Activated B cell treated with CpG ODN at 0.5 μM for 24 hours (primary cell): Measurements from ENCODE around the gene NKX1-1. TPM values are rescaled to one million over a fixed set of nuclear protein-coding genes. Genes with fewer than 3 reads are reported as not detected.
A peak's percentile ranks its signal among the peaks of the same experiment; 100 is the strongest.

Experiments used
- ATAC-seq: fragments of 200-7000 bp; cut with Tn5 transposase; one replicate; pipeline ENCODE4 v1.10.0; 2021; ENCODE audit warnings: low read depth, mild to moderate bottlenecking, moderate library complexity
- CTCF ChIA-PET: fragments of 350-600 bp; sonication (Branson Sonifier 250); formaldehyde crosslinking; loops from one replicate; lab custom pipeline; 2021; ENCODE audit warnings: antibody characterized with exemption; lab: Charles Lee
- POLR2A ChIA-PET: fragments of 350-600 bp; sonication (Branson Sonifier 250); formaldehyde crosslinking; loops from one replicate; lab custom pipeline; 2021; ENCODE audit warnings: antibody characterized with exemption; lab: Charles Lee
- DNase-seq: peaks from one replicate; pipeline ENCODE4 v3.0.0; 2022
- H3K27ac Mint-ChIP-seq: one replicate; pipeline ENCODE4 v1.8.0; 2020; ENCODE audit warnings: mixed read lengths
- H3K27me3 Mint-ChIP-seq: one replicate; pipeline ENCODE4 v1.8.0; 2021; ENCODE audit warnings: mixed read lengths
- H3K36me3 Mint-ChIP-seq: one replicate; pipeline ENCODE4 v1.8.0; 2021; ENCODE audit warnings: low read depth, mixed read lengths
- H3K4me1 Mint-ChIP-seq: one replicate; pipeline ENCODE4 v1.8.0; 2021; ENCODE audit warnings: mixed read lengths
- H3K4me3 Mint-ChIP-seq: one replicate; pipeline ENCODE4 v1.8.0; 2020; ENCODE audit warnings: mild to moderate bottlenecking, mixed read lengths
- H3K9me3 Mint-ChIP-seq: one replicate; pipeline ENCODE4 v1.8.0; 2020; ENCODE audit warnings: mixed read lengths
- intact Hi-C: fragments of 100-400 bp; cut with micrococcal nuclease; formaldehyde crosslinking; loops from one replicate; pipeline ENCODE4 v1.15.1; 2024
- total RNA-seq: library from RNA; stranded (reverse); gene quantifications from 2 replicates; pipeline ENCODE4 v1.2.3, GENCODE V29; 2022
- TF ChIP-seq, protein P1 (sequence below): fragments of 200-600 bp; IDR thresholded peaks from one replicate; pipeline ENCODE4 v1.8.0; 2022; ENCODE audit warnings: antibody characterized with exemption, mild to moderate bottlenecking

NKX1-1 gene
- total RNA-seq, result not detected in 2 replicates

DNA sequence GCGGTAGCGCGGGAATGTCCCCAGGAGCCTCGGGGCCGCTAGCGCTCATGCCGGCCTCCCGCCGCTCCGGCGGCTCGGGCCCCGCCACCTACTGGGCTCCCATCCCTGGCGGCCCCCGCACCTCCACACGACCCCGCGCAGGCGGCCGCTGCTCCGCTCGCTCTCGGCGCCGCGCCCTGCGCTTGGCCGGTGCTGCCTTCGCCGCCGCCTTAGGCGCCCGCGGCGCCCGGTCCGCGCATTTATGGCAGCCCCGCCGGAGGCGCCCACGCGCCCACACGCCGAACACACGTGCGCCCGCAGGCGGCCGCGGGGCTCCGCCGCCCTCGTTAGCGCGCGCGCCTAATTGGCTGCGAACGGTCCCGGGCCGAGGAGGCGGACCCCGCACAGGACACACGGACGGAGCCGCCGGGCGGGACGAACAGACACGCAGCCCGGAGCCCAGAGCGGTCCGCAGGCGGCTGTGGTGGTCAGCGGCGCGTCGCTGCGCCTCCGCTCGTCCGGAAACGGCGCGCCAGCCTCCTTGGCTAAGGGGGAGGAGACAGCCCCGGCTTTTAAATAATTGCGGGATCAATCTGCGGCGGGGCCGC lies at the start of gene NKX1-1:
Gene NKX1-1, minus strand, starts transcription at position 49 of the 587 bp plus-strand sequence. Its CDS starts 0 bp downstream, at position 49.
- Mint-ChIP-seq H3K36me3 (no peaks in the 10 kb centered on the region), H3K4me1 (peaks cover 6% of the 10 kb centered on the region), H3K27ac (no peak within 1 kb of the TSS), H3K27me3 (peaks cover 41% of the 10 kb centered on the region), H3K9me3 (no peaks in the 10 kb centered on the region), H3K4me3 (no peak within 1 kb of the TSS)
- intact Hi-C loops, result no loop called here
- CTCF ChIA-PET, result no interaction called here
- TF ChIP-seq, protein P1, sequence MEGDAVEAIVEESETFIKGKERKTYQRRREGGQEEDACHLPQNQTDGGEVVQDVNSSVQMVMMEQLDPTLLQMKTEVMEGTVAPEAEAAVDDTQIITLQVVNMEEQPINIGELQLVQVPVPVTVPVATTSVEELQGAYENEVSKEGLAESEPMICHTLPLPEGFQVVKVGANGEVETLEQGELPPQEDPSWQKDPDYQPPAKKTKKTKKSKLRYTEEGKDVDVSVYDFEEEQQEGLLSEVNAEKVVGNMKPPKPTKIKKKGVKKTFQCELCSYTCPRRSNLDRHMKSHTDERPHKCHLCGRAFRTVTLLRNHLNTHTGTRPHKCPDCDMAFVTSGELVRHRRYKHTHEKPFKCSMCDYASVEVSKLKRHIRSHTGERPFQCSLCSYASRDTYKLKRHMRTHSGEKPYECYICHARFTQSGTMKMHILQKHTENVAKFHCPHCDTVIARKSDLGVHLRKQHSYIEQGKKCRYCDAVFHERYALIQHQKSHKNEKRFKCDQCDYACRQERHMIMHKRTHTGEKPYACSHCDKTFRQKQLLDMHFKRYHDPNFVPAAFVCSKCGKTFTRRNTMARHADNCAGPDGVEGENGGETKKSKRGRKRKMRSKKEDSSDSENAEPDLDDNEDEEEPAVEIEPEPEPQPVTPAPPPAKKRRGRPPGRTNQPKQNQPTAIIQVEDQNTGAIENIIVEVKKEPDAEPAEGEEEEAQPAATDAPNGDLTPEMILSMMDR, result no peak
- POLR2A ChIA-PET, result no interaction called here
- DNase-seq (no peak), ATAC-seq (no peak)

DNA sequence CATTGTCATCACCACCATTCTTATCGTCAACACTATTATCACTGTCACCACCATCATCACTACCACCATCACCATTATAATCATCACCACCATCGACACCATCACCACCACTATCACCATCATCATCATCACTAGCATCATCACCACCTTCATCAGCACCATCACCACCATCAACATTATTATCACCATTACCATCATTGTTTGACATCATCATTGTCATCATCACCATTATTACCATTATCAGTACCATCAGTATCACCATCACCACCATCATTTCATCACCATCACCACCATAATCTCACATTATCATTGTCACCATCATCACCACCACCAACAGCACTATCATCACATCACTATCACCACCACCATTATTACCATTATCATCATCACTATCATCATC lies 47.5 kb upstream of the NKX1-1 start:
- DNase-seq (no peak), ATAC-seq (no peak)
- Mint-ChIP-seq H3K4me3 (no peak overlapping the region), H3K9me3 (peaks cover 18% of the 10 kb centered on the region), H3K27ac (no peak overlapping the region), H3K4me1 (no peaks in the 10 kb centered on the region), H3K27me3 (peaks cover 8% of the 10 kb centered on the region), H3K36me3 (no peaks in the 10 kb centered on the region)
- ChIA-PET CTCF (no interaction called here), POLR2A (no interaction called here)
- intact Hi-C loops, result no loop called here
- TF ChIP-seq, protein P1, result no peak

DNA sequence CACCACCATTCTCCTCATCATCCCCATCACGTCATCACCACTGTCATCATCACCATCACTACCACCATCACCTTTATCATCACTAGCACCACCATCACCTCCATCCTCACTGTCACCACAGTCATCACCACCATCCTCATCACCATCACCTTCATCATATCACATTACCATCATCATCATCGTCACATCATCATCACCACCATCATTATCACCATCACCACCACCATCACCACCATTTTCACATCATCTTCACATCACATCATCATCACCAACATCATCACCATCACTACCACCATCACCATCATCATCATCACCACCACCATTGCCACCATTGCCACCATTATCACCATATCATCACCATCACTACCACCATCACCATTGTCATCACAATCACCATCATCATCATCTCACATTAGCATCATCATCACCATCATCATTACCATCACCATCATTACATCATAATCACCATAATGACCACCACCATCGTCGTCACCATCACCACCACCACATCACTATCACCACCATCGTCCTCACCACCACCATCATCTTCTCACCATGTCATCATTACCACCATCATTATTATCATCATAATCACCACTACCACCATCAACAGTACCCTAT lies 46.3 kb upstream of the NKX1-1 start:
- TF ChIP-seq, protein P1, result no peak
- no peaks in the 10 kb centered on the region for H3K4me1 Mint-ChIP-seq
- intact Hi-C loops, result no loop called here
- ChIA-PET CTCF (no interaction called here), POLR2A (no interaction called here)
- H3K9me3 Mint-ChIP-seq, result peaks cover 18% of the 10 kb centered on the region
- DNase-seq, result no peak
- ATAC-seq, result no peak
- no peaks in the 10 kb centered on the region for H3K36me3 Mint-ChIP-seq
- H3K27ac Mint-ChIP-seq, result no peak overlapping the region
- H3K4me3 Mint-ChIP-seq, result no peak overlapping the region
- peaks cover 3% of the 10 kb centered on the region for H3K27me3 Mint-ChIP-seq

DNA sequence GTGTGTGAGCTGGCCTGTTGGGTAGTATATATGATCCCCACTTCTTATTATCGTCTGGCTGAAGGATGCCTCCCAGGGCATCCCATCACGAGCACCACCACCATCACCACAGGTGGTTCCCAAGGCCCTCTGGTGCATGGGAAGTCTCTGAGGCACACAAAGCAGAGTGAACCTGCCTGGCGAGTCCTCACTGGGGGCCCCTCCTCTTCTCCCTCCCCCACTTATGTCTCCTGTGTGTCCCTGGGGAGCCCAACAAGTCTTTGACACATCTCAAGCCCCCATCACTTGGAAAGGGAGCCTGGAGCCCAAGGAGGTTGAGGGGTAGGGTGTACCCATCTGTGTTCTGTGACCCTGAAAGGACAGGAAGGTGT lies 45.5 kb upstream of the NKX1-1 start:
- ChIA-PET POLR2A (no interaction called here), CTCF (no interaction called here)
- intact Hi-C loops, result no loop called here
- Mint-ChIP-seq H3K9me3 (peaks cover 15% of the 10 kb centered on the region), H3K4me1 (no peaks in the 10 kb centered on the region), H3K27ac (no peak overlapping the region), H3K36me3 (no peaks in the 10 kb centered on the region), H3K27me3 (peaks cover under 1% of the 10 kb centered on the region), H3K4me3 (no peak overlapping the region)
- no peak for ATAC-seq
- TF ChIP-seq, protein P1, result no peak
- peak; percentile 5 for DNase-seq

DNA sequence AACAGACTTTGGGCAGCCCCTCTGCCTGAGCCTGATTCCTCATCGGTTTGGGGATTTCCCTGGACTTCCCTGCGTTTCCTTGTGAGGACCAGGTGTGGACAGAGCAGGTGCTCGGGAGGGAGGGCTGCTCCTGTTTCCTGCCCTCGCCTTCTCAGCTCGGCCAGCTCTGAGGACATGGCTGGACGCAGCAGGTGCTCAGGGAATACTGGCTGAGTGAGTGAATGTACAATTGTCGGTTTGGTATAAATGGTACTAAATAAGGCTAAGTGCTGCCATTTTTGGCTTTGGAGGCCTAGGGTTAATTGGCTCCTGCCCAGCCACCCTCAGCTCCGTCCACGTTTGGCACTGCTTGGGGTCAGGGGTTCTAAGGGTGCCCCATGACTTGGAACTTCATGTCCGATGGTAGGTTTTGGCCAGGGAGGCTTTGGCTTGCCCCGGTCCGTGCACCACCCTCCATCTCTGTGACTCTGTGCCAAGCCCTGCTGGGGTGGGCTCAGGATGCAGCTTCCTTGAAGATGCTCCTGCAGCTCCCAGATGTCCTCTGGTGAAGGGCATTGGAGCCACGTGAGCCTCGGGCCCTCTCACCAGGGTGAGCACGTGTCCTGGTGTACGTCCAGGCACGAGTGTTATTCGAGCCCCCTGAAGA lies 45.0 kb upstream of the NKX1-1 start:
- POLR2A ChIA-PET, result no interaction called here
- no peak overlapping the region for H3K27ac Mint-ChIP-seq
- H3K27me3 Mint-ChIP-seq, result no peaks in the 10 kb centered on the region

More for the DNA sequence above, 45.0 kb upstream of the NKX1-1 start:
- intact Hi-C loops, result no loop called here
- no peak for ATAC-seq
- TF ChIP-seq, protein P1, result no peak
- Mint-ChIP-seq H3K4me3 (no peak overlapping the region), H3K4me1 (no peaks in the 10 kb centered on the region), H3K36me3 (no peaks in the 10 kb centered on the region), H3K9me3 (peaks cover 14% of the 10 kb centered on the region)
- DNase-seq, result no peak
- CTCF ChIA-PET, result no interaction called here
